GM21717 (cell line): ENCODE data around the gene AOAH.
"Not testable (repeated sequence)": the region's sequence is repeated elsewhere in the genome, so short reads cannot be mapped to it uniquely, and the experiment has no call there.

ENCODE experiments used
- ATAC-seq: cut with Tn5 transposase; IDR thresholded peaks from one replicate; pipeline ENCODE4 v1.9.1; 2021; ENCODE audit warnings: mild to moderate bottlenecking, moderate library complexity; ENCODE audit not compliant: unreplicated experiment

AOAH gene

GRCh38 chr7:36478745-36479144 is 245.5 kb downstream of the AOAH start:
- no peak for ATAC-seq

GRCh38 chr7:36475381-36475780 is 248.9 kb downstream of the AOAH start:
- ATAC-seq = no peak

GRCh38 chr7:36475011-36475342 is 249.3 kb downstream of the AOAH start:
- no peak for ATAC-seq

- ATAC-seq = no peak
These were observed 249.8 kb downstream of the AOAH start for GRCh38 chr7:36474283-36475010.

GRCh38 chr7:36473454-36474282 is 250.6 kb downstream of the AOAH start:
- ATAC-seq = no peak

- ATAC-seq = no peak
These were observed 252.1 kb downstream of the AOAH start for GRCh38 chr7:36472141-36472729.

- ATAC-seq = no peak
These were observed 255.1 kb downstream of the AOAH start for GRCh38 chr7:36469236-36469635.

- no peak for ATAC-seq
These were observed 255.8 kb downstream of the AOAH start for GRCh38 chr7:36468370-36469101.

GRCh38 chr7:36466001-36466400 is 258.3 kb downstream of the AOAH start:
- not testable (repeated sequence) for ATAC-seq

- ATAC-seq = no peak
These were observed 260.0 kb downstream of the AOAH start for GRCh38 chr7:36464271-36464670.
